ENCODE results near the gene PDXP.

Gene PDXP

GRCh38 chr22:37696657-37697537, 38.4 kb downstream of the PDXP start, which contains the start of gene TRIOBP:
TRIOBP (plus strand) TSS chr22:37697048; CDS start chr22:37701366, 4,318 bp downstream.
- H3K27me3 ChIP-seq (ENCODE audit: control insufficient read depth in 2 of 2, insufficient read depth in 2 of 2, low read length in 2 of 2) = no peaks in the 10 kb centered on the region
- no peak within 1 kb of the TSS for H3K9ac ChIP-seq (ENCODE audit: low read depth in 1 of 2, low read length in 2 of 2)
- no peaks in the 10 kb centered on the region for H3K9me3 ChIP-seq (ENCODE audit: control insufficient read depth in 2 of 2, low read length in 2 of 2)
- peaks cover 12 to 22% of the 10 kb centered on the region in 2 donors for H3K36me3 ChIP-seq (ENCODE audit: control insufficient read depth in 2 of 2, insufficient read depth in 2 of 2, low read length in 2 of 2)
- peak within 1 kb of the TSS; percentile 29 to 57 for H3K4me3 ChIP-seq (ENCODE audit: low read length in 2 of 2)
- peaks cover 9 to 14% of the 10 kb centered on the region in 2 donors for H3K4me1 ChIP-seq (ENCODE audit: control insufficient read depth in 2 of 2, insufficient read depth in 2 of 2, low read length in 2 of 2)
- no peak within 1 kb of the TSS for H3K27ac ChIP-seq (ENCODE audit: low read depth in 2 of 2, low read length in 2 of 2)

GRCh38 chr22:37697538-37697835, 39.0 kb downstream of the PDXP start:
- H3K27ac ChIP-seq (ENCODE audit: low read depth in 2 of 2, low read length in 2 of 2) = no peak overlapping the region
- no peak overlapping the region for H3K4me3 ChIP-seq (ENCODE audit: low read length in 2 of 2)

GRCh38 chr22:37701141-37701786, 42.7 kb downstream of the PDXP start:
- Histone ChIP-seq H3K9me3 (ENCODE audit: control insufficient read depth in 2 of 2, low read length in 2 of 2) (no peaks in the 10 kb centered on the region), H3K27ac (ENCODE audit: low read depth in 2 of 2, low read length in 2 of 2) (no peak overlapping the region), H3K4me1 (ENCODE audit: control insufficient read depth in 2 of 2, insufficient read depth in 2 of 2, low read length in 2 of 2) (peaks cover 7 to 8% of the 10 kb centered on the region in 2 donors), H3K9ac (ENCODE audit: low read depth in 1 of 2, low read length in 2 of 2) (no peak overlapping the region), H3K36me3 (ENCODE audit: control insufficient read depth in 2 of 2, insufficient read depth in 2 of 2, low read length in 2 of 2) (no peaks in the 10 kb centered on the region), H3K27me3 (ENCODE audit: control insufficient read depth in 2 of 2, insufficient read depth in 2 of 2, low read length in 2 of 2) (no peaks in the 10 kb centered on the region), H3K4me3 (ENCODE audit: low read length in 2 of 2) (no peak overlapping the region)

More at GRCh38 chr22:37697538-37697835, 39.0 kb downstream of the PDXP start:
- H3K9ac ChIP-seq (ENCODE audit: low read depth in 1 of 2, low read length in 2 of 2) = no peak overlapping the region
- H3K36me3 ChIP-seq (ENCODE audit: control insufficient read depth in 2 of 2, insufficient read depth in 2 of 2, low read length in 2 of 2) = peaks cover 10 to 17% of the 10 kb centered on the region in 2 donors
- no peaks in the 10 kb centered on the region for H3K27me3 ChIP-seq (ENCODE audit: control insufficient read depth in 2 of 2, insufficient read depth in 2 of 2, low read length in 2 of 2)
- H3K9me3 ChIP-seq (ENCODE audit: control insufficient read depth in 2 of 2, low read length in 2 of 2) = no peaks in the 10 kb centered on the region
- H3K4me1 ChIP-seq (ENCODE audit: control insufficient read depth in 2 of 2, insufficient read depth in 2 of 2, low read length in 2 of 2) = peaks cover 9 to 14% of the 10 kb centered on the region in 2 donors

- H3K27ac ChIP-seq (ENCODE audit: low read depth in 2 of 2, low read length in 2 of 2) = no peak overlapping the region
- H3K9ac ChIP-seq (ENCODE audit: low read depth in 1 of 2, low read length in 2 of 2) = no peak overlapping the region
- no peak overlapping the region for H3K4me3 ChIP-seq (ENCODE audit: low read length in 2 of 2)
- no peaks in the 10 kb centered on the region for H3K9me3 ChIP-seq (ENCODE audit: control insufficient read depth in 2 of 2, low read length in 2 of 2)
- no peaks in the 10 kb centered on the region for H3K4me1 ChIP-seq (ENCODE audit: control insufficient read depth in 2 of 2, insufficient read depth in 2 of 2, low read length in 2 of 2)
- H3K27me3 ChIP-seq (ENCODE audit: control insufficient read depth in 2 of 2, insufficient read depth in 2 of 2, low read length in 2 of 2) = no peaks in the 10 kb centered on the region
- no peaks in the 10 kb centered on the region for H3K36me3 ChIP-seq (ENCODE audit: control insufficient read depth in 2 of 2, insufficient read depth in 2 of 2, low read length in 2 of 2)
Measured at GRCh38 chr22:37703906-37704305, 45.4 kb downstream of the PDXP start.

GRCh38 chr22:37704645-37705044, 46.1 kb downstream of the PDXP start:
- Histone ChIP-seq H3K4me1 (ENCODE audit: control insufficient read depth in 2 of 2, insufficient read depth in 2 of 2, low read length in 2 of 2) (no peaks in the 10 kb centered on the region), H3K4me3 (ENCODE audit: low read length in 2 of 2) (no peak overlapping the region), H3K9ac (ENCODE audit: low read depth in 1 of 2, low read length in 2 of 2) (no peak overlapping the region), H3K27ac (ENCODE audit: low read depth in 2 of 2, low read length in 2 of 2) (no peak overlapping the region), H3K9me3 (ENCODE audit: control insufficient read depth in 2 of 2, low read length in 2 of 2) (no peaks in the 10 kb centered on the region), H3K27me3 (ENCODE audit: control insufficient read depth in 2 of 2, insufficient read depth in 2 of 2, low read length in 2 of 2) (no peaks in the 10 kb centered on the region), H3K36me3 (ENCODE audit: control insufficient read depth in 2 of 2, insufficient read depth in 2 of 2, low read length in 2 of 2) (no peaks in the 10 kb centered on the region)

GRCh38 chr22:37705205-37705604, 46.7 kb downstream of the PDXP start:
- H3K4me1 ChIP-seq (ENCODE audit: control insufficient read depth in 2 of 2, insufficient read depth in 2 of 2, low read length in 2 of 2) = no peaks in the 10 kb centered on the region
- no peaks in the 10 kb centered on the region for H3K9me3 ChIP-seq (ENCODE audit: control insufficient read depth in 2 of 2, low read length in 2 of 2)
- H3K9ac ChIP-seq (ENCODE audit: low read depth in 1 of 2, low read length in 2 of 2) = no peak overlapping the region
- H3K27ac ChIP-seq (ENCODE audit: low read depth in 2 of 2, low read length in 2 of 2) = no peak overlapping the region
- no peaks in the 10 kb centered on the region for H3K36me3 ChIP-seq (ENCODE audit: control insufficient read depth in 2 of 2, insufficient read depth in 2 of 2, low read length in 2 of 2)
- no peaks in the 10 kb centered on the region for H3K27me3 ChIP-seq (ENCODE audit: control insufficient read depth in 2 of 2, insufficient read depth in 2 of 2, low read length in 2 of 2)
- no peak overlapping the region for H3K4me3 ChIP-seq (ENCODE audit: low read length in 2 of 2)

GRCh38 chr22:37708580-37709444, 50.3 kb downstream of the PDXP start:
- H3K27me3 ChIP-seq (ENCODE audit: control insufficient read depth in 2 of 2, insufficient read depth in 2 of 2, low read length in 2 of 2) = no peaks in the 10 kb centered on the region
- no peaks in the 10 kb centered on the region for H3K36me3 ChIP-seq (ENCODE audit: control insufficient read depth in 2 of 2, insufficient read depth in 2 of 2, low read length in 2 of 2)
- H3K4me3 ChIP-seq (ENCODE audit: low read length in 2 of 2) = no peak overlapping the region
- H3K9me3 ChIP-seq (ENCODE audit: control insufficient read depth in 2 of 2, low read length in 2 of 2) = no peaks in the 10 kb centered on the region
- peaks cover 0 to 6% of the 10 kb centered on the region in 2 donors for H3K4me1 ChIP-seq (ENCODE audit: control insufficient read depth in 2 of 2, insufficient read depth in 2 of 2, low read length in 2 of 2)
- no peak overlapping the region for H3K9ac ChIP-seq (ENCODE audit: low read depth in 1 of 2, low read length in 2 of 2)
- H3K27ac ChIP-seq (ENCODE audit: low read depth in 2 of 2, low read length in 2 of 2) = no peak overlapping the region

GRCh38 chr22:37709445-37709765, 50.9 kb downstream of the PDXP start:
- H3K4me3 ChIP-seq (ENCODE audit: low read length in 2 of 2) = no peak overlapping the region
- H3K27me3 ChIP-seq (ENCODE audit: control insufficient read depth in 2 of 2, insufficient read depth in 2 of 2, low read length in 2 of 2) = no peaks in the 10 kb centered on the region
- no peaks in the 10 kb centered on the region for H3K9me3 ChIP-seq (ENCODE audit: control insufficient read depth in 2 of 2, low read length in 2 of 2)
- H3K27ac ChIP-seq (ENCODE audit: low read depth in 2 of 2, low read length in 2 of 2) = no peak overlapping the region
- no peak overlapping the region for H3K9ac ChIP-seq (ENCODE audit: low read depth in 1 of 2, low read length in 2 of 2)
- H3K4me1 ChIP-seq (ENCODE audit: control insufficient read depth in 2 of 2, insufficient read depth in 2 of 2, low read length in 2 of 2) = peaks cover 0 to 6% of the 10 kb centered on the region in 2 donors
- H3K36me3 ChIP-seq (ENCODE audit: control insufficient read depth in 2 of 2, insufficient read depth in 2 of 2, low read length in 2 of 2) = no peaks in the 10 kb centered on the region

GRCh38 chr22:37710675-37711074, 52.2 kb downstream of the PDXP start:
- no peak overlapping the region for H3K4me3 ChIP-seq (ENCODE audit: low read length in 2 of 2)
- H3K36me3 ChIP-seq (ENCODE audit: control insufficient read depth in 2 of 2, insufficient read depth in 2 of 2, low read length in 2 of 2) = no peaks in the 10 kb centered on the region
- no peak overlapping the region for H3K27ac ChIP-seq (ENCODE audit: low read depth in 2 of 2, low read length in 2 of 2)
- no peaks in the 10 kb centered on the region for H3K9me3 ChIP-seq (ENCODE audit: control insufficient read depth in 2 of 2, low read length in 2 of 2)
- no peak overlapping the region for H3K9ac ChIP-seq (ENCODE audit: low read depth in 1 of 2, low read length in 2 of 2)
- H3K27me3 ChIP-seq (ENCODE audit: control insufficient read depth in 2 of 2, insufficient read depth in 2 of 2, low read length in 2 of 2) = no peaks in the 10 kb centered on the region
- H3K4me1 ChIP-seq (ENCODE audit: control insufficient read depth in 2 of 2, insufficient read depth in 2 of 2, low read length in 2 of 2) = peaks cover 0 to 6% of the 10 kb centered on the region in 2 donors

GRCh38 chr22:37711490-37711889, 53.0 kb downstream of the PDXP start:
- no peaks in the 10 kb centered on the region for H3K36me3 ChIP-seq (ENCODE audit: control insufficient read depth in 2 of 2, insufficient read depth in 2 of 2, low read length in 2 of 2)
- H3K27ac ChIP-seq (ENCODE audit: low read depth in 2 of 2, low read length in 2 of 2) = no peak overlapping the region
- H3K9me3 ChIP-seq (ENCODE audit: control insufficient read depth in 2 of 2, low read length in 2 of 2) = no peaks in the 10 kb centered on the region
- no peak overlapping the region for H3K9ac ChIP-seq (ENCODE audit: low read depth in 1 of 2, low read length in 2 of 2)
- H3K27me3 ChIP-seq (ENCODE audit: control insufficient read depth in 2 of 2, insufficient read depth in 2 of 2, low read length in 2 of 2) = no peaks in the 10 kb centered on the region
- peaks cover 0 to 6% of the 10 kb centered on the region in 2 donors for H3K4me1 ChIP-seq (ENCODE audit: control insufficient read depth in 2 of 2, insufficient read depth in 2 of 2, low read length in 2 of 2)
- H3K4me3 ChIP-seq (ENCODE audit: low read length in 2 of 2) = no peak overlapping the region
